ENCODE results near the gene MAP4K1. TPM values are rescaled to one million over a fixed set of nuclear protein-coding genes. Genes with fewer than 3 reads are reported as not detected.
A peak's percentile ranks its signal among the peaks of the same experiment; 100 is the strongest.

MAP4K1 gene
- polyA plus RNA-seq, 3 donors: 19.8 to 41.3 (median 22.4) TPM

- Histone ChIP-seq H4K20me1 (ENCODE audit: insufficient read depth, low read length) (peaks cover 42% of the 10 kb centered on the region), H3K4me1 (ENCODE audit: control insufficient read depth in 1 of 2, insufficient read depth in 2 of 2, low read length in 2 of 2) (peaks cover 45 to 46% of the 10 kb centered on the region in 2 donors), H2AFZ (ENCODE audit: insufficient read depth, low read depth, low read length, poor library complexity, severe bottlenecking) (peak within 1 kb of the TSS; percentile 71), H3K4me2 (replicated peaks; ENCODE audit: extremely low read depth, low read length, poor library complexity, severe bottlenecking) (peak within 1 kb of the TSS; percentile 85), H3K79me2 (ENCODE audit: insufficient read depth, low read length) (peaks cover 51% of the 10 kb centered on the region), H3K27ac (ENCODE audit: low read depth in 1 of 2, low read length in 2 of 2) (peak within 1 kb of the TSS; percentile 67 to 96), H3K36me3 (replicated peaks in 1 of 2; ENCODE audit: control insufficient read depth in 1 of 2, insufficient read depth in 2 of 2, low read length in 2 of 2) (no peaks in the 10 kb centered on the region), H3K4me3 (replicated peaks in 1 of 3; ENCODE audit: low read depth in 2 of 3, low read length in 3 of 3) (peak within 1 kb of the TSS; percentile 76 to 98 (median 87)), H3K9ac (ENCODE audit: insufficient read depth, low read length, poor library complexity, severe bottlenecking) (peak within 1 kb of the TSS; percentile 90), H3K27me3 (ENCODE audit: control insufficient read depth in 2 of 2, insufficient read depth in 2 of 2, low read length in 2 of 2) (no peaks in the 10 kb centered on the region), H3K9me3 (replicated peaks in 1 of 2; ENCODE audit: control insufficient read depth in 1 of 2, insufficient read depth in 1 of 2, low read length in 2 of 2) (no peaks in the 10 kb centered on the region)
- no peaks in the 10 kb centered on the region for H3K36me3 Mint-ChIP-seq
- no peak for TF ChIP-seq CTCF (IDR thresholded peaks at IDR 0.05)
- intact Hi-C loops (cut with micrococcal nuclease): no loop called here
- peaks cover 0 to 2% (median 0%) of the 10 kb centered on the region in 3 donors for H3K27me3 Mint-ChIP-seq (ENCODE audit: low read depth in 3 of 3)
- DNase-seq: peak; percentile 97 to 98 (median 98)
- peak within 1 kb of the TSS; percentile 99 for H3K4me3 Mint-ChIP-seq
- peaks cover 47% of the 10 kb centered on the region for H3K4me1 Mint-ChIP-seq
- H3K27ac Mint-ChIP-seq: peak within 1 kb of the TSS; percentile 85 to 98 (median 94)
- H3K9me3 Mint-ChIP-seq: peaks cover 0 to 2% (median 0%) of the 10 kb centered on the region in 7 donors
- WGBS (ENCODE audit: insufficient coverage): 0% methylated on average over 77 of the region's 77 CpGs
Measured at GRCh38 chr19:38647368-38647965, 29.7 kb upstream of the MAP4K1 start, which contains the start of gene ACTN4. Gene ACTN4, plus strand, starts transcription at chr19:38647649. Its CDS starts 97 bp downstream, at chr19:38647746.

GRCh38 chr19:38644719-38645118 is 27.0 kb upstream of the MAP4K1 start:
- TF ChIP-seq CTCF (IDR thresholded peaks at IDR 0.05): no peak
- Histone ChIP-seq H3K4me1 (ENCODE audit: control insufficient read depth in 1 of 2, insufficient read depth in 2 of 2, low read length in 2 of 2) (peaks cover 18% of the 10 kb centered on the region in 2 donors), H3K79me2 (ENCODE audit: insufficient read depth, low read length) (peaks cover 24% of the 10 kb centered on the region), H2AFZ (ENCODE audit: insufficient read depth, low read depth, low read length, poor library complexity, severe bottlenecking) (no peak overlapping the region), H4K20me1 (ENCODE audit: insufficient read depth, low read length) (peaks cover 21% of the 10 kb centered on the region), H3K4me3 (replicated peaks in 1 of 3; ENCODE audit: low read depth in 2 of 3, low read length in 3 of 3) (no peak overlapping the region), H3K27ac (ENCODE audit: low read depth in 1 of 2, low read length in 2 of 2) (no peak overlapping the region), H3K4me2 (replicated peaks; ENCODE audit: extremely low read depth, low read length, poor library complexity, severe bottlenecking) (no peak overlapping the region), H3K9me3 (replicated peaks in 1 of 2; ENCODE audit: control insufficient read depth in 1 of 2, insufficient read depth in 1 of 2, low read length in 2 of 2) (no peaks in the 10 kb centered on the region), H3K36me3 (replicated peaks in 1 of 2; ENCODE audit: control insufficient read depth in 1 of 2, insufficient read depth in 2 of 2, low read length in 2 of 2) (no peaks in the 10 kb centered on the region), H3K27me3 (ENCODE audit: control insufficient read depth in 2 of 2, insufficient read depth in 2 of 2, low read length in 2 of 2) (no peaks in the 10 kb centered on the region), H3K9ac (ENCODE audit: insufficient read depth, low read length, poor library complexity, severe bottlenecking) (no peak overlapping the region)
- 98% methylated on average over 4 of the region's 8 CpGs for WGBS (ENCODE audit: insufficient coverage)
- H3K36me3 Mint-ChIP-seq: no peaks in the 10 kb centered on the region
- H3K4me3 Mint-ChIP-seq: no peak overlapping the region
- H3K9me3 Mint-ChIP-seq: peaks cover 0 to 2% (median 0%) of the 10 kb centered on the region in 7 donors
- no peak for DNase-seq
- H3K4me1 Mint-ChIP-seq: peaks cover 25% of the 10 kb centered on the region
- peaks cover 0 to 2% (median 0%) of the 10 kb centered on the region in 3 donors for H3K27me3 Mint-ChIP-seq (ENCODE audit: low read depth in 3 of 3)
- no peak overlapping the region for H3K27ac Mint-ChIP-seq
- intact Hi-C loops (cut with micrococcal nuclease): no loop called here

All from CD14-positive monocyte (primary cell).